Astrocyte of the hippocampus (primary cell): ENCODE results near the gene FAIM2.
"Not testable (repeated sequence)": the region's sequence is repeated elsewhere in the genome, so short reads cannot be mapped to it uniquely, and the experiment has no call there.

Source experiments
- DNase-seq: peaks from one replicate; pipeline ENCODE4 v3.0.0; 2011; ENCODE audit warnings: low read depth, low spot score

The FAIM2 gene

GRCh38 chr12:49879065-49879464 is 24.6 kb downstream of the FAIM2 start:
- DNase-seq = not testable (repeated sequence)

- DNase-seq = no peak
Observed at GRCh38 chr12:49878021-49878420, 25.7 kb downstream of the FAIM2 start.

- no peak for DNase-seq
Observed at GRCh38 chr12:49877066-49877465, 26.6 kb downstream of the FAIM2 start.

- no peak for DNase-seq
Observed at GRCh38 chr12:49876070-49876469, 27.6 kb downstream of the FAIM2 start.

GRCh38 chr12:49875115-49875720 is 28.5 kb downstream of the FAIM2 start:
- no peak for DNase-seq

- no peak for DNase-seq
Observed at GRCh38 chr12:49874142-49874897, 29.4 kb downstream of the FAIM2 start.

- DNase-seq = peak; percentile 55
Observed at GRCh38 chr12:49873361-49873934, 30.3 kb downstream of the FAIM2 start.

GRCh38 chr12:49872781-49873181 is 30.9 kb downstream of the FAIM2 start:
- DNase-seq = no peak

GRCh38 chr12:49872381-49872780 is 31.3 kb downstream of the FAIM2 start:
- no peak for DNase-seq

GRCh38 chr12:49871811-49872251 is 31.9 kb downstream of the FAIM2 start:
- peak; percentile 42 for DNase-seq

GRCh38 chr12:49871263-49871561 is 32.5 kb downstream of the FAIM2 start:
- DNase-seq = no peak

GRCh38 chr12:49870501-49871262 is 33.0 kb downstream of the FAIM2 start:
- DNase-seq = no peak

GRCh38 chr12:49869816-49870500 is 33.7 kb downstream of the FAIM2 start:
- DNase-seq = no peak

GRCh38 chr12:49868952-49869815 is 34.5 kb downstream of the FAIM2 start:
- peak; percentile 90 for DNase-seq

- no peak for DNase-seq
Observed at GRCh38 chr12:49868449-49868848, 35.3 kb downstream of the FAIM2 start.

GRCh38 chr12:49867570-49868341 is 35.9 kb downstream of the FAIM2 start:
- no peak for DNase-seq

GRCh38 chr12:49866859-49867569 is 36.7 kb downstream of the FAIM2 start:
- peak; percentile 78 for DNase-seq

- no peak for DNase-seq
Observed at GRCh38 chr12:49865782-49866135, 37.9 kb downstream of the FAIM2 start.

GRCh38 chr12:49865109-49865781 is 38.5 kb downstream of the FAIM2 start:
- no peak for DNase-seq
